ENCODE measurements around the gene CST11.
"Not testable (repeated sequence)": the region's sequence is repeated elsewhere in the genome, so short reads cannot be mapped to it uniquely, and the experiment has no call there.

CST11 gene

GRCh38 chr20:23452776-23453175 is at the start of gene CST11:
TSS of gene CST11 (minus strand) at chr20:23452876. CDS start at chr20:23452811, 65 bp downstream.
- no peak for DNase-seq

GRCh38 chr20:23501926-23502325 is 49.2 kb upstream of the CST11 start:
- no peak for DNase-seq

- DNase-seq = no peak
These were observed 44.9 kb upstream of the CST11 start for GRCh38 chr20:23497536-23497935.

GRCh38 chr20:23493172-23493772 is 40.6 kb upstream of the CST11 start:
- DNase-seq = no peak

- DNase-seq = no peak
These were observed 39.6 kb upstream of the CST11 start for GRCh38 chr20:23492292-23492691.

GRCh38 chr20:23490817-23491216 is 38.1 kb upstream of the CST11 start, which contains the start of gene CST8:
TSS of gene CST8 (plus strand) at chr20:23491117. CDS start at chr20:23491668, 551 bp downstream.
- DNase-seq = no peak

- DNase-seq = no peak
These were observed 36.3 kb upstream of the CST11 start for GRCh38 chr20:23488996-23489395.

- no peak for DNase-seq
These were observed 35.8 kb upstream of the CST11 start for GRCh38 chr20:23488470-23488869.

- DNase-seq = no peak
These were observed 31.4 kb upstream of the CST11 start for GRCh38 chr20:23484081-23484480.

GRCh38 chr20:23482138-23482537 is 29.5 kb upstream of the CST11 start:
- no peak for DNase-seq

GRCh38 chr20:23479043-23479442 is 26.4 kb upstream of the CST11 start:
- no peak for DNase-seq

GRCh38 chr20:23477223-23477622 is 24.5 kb upstream of the CST11 start:
- DNase-seq = no peak

- DNase-seq = no peak
These were observed 23.5 kb upstream of the CST11 start for GRCh38 chr20:23476015-23476754.

GRCh38 chr20:23475395-23475794 is 22.7 kb upstream of the CST11 start:
- no peak for DNase-seq

GRCh38 chr20:23473293-23473692 is 20.6 kb upstream of the CST11 start:
- DNase-seq = not testable (repeated sequence)

- DNase-seq = not testable (repeated sequence)
These were observed 19.6 kb upstream of the CST11 start for GRCh38 chr20:23472306-23472705.

GRCh38 chr20:23466961-23467360 is 14.3 kb upstream of the CST11 start:
- not testable (repeated sequence) for DNase-seq

GRCh38 chr20:23461180-23461579 is 8.5 kb upstream of the CST11 start:
- DNase-seq = no peak

- no peak for DNase-seq
These were observed 6.9 kb upstream of the CST11 start for GRCh38 chr20:23459461-23460150.

- no peak for DNase-seq
These were observed 4.2 kb upstream of the CST11 start for GRCh38 chr20:23456873-23457272.

GRCh38 chr20:23456409-23456808 is 3.7 kb upstream of the CST11 start:
- no peak for DNase-seq

- no peak for DNase-seq
These were observed 3.0 kb upstream of the CST11 start for GRCh38 chr20:23455639-23456038.

GRCh38 chr20:23454816-23455215 is 2.1 kb upstream of the CST11 start:
- no peak for DNase-seq

Data from NCI-H774 (cell line).